ENCODE results near the gene SYNGR3.

SYNGR3 gene

DNA sequence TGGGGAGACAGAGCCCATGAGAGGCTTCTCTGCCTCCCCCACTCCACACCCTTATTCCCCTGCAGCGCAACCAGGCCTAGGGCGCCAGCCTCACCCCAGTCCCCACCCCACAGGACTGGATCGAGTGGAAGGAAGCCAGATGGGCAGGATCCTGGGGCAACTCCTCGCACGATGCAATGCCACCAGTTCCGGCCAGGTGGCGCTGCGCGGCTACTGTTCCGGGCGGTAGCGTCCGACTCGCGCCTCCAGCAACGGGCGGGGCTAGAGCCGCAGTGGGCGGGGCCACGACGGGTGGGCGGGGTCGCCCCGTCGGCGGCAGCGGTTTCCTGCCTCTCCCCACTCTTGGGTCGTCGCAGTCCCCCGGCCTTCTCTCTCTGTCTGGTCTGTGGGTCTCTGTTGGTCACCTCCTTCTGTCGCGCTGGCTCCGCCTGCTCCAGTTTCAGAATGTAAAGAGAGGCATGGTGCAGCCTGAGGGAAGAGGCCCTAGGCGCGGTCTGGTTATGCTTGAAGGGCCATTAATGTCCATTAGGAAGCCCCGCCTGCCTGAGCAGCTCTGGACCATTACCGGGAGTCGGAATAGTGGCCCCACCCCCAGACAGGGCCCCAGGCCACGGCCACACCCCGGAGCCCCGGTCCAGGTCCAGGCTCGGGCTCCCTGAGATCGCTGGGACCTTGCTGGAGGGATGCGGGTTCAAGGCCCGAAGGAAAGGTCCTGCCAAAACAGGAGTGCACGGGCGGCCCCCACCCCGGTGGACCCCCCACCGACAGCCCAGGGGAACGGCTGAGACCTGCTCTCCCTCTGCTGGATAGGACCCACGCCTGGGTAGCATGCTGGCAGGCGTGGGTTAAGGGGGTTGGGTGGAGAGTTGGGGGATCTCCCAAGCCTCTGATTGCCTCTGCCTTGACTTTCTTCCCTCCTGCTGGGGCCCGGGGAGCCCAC is 33.6 kb downstream of the SYNGR3 start:
- H3K27me3 ChIP-seq (replicated peaks; ENCODE audit: control insufficient read depth, insufficient read depth, low read length), result peaks cover 10% of the 10 kb centered on the region
- DNase-seq (ENCODE audit: extremely low read depth, insufficient read length), result peak; percentile 90
- TF ChIP-seq, protein P1, sequence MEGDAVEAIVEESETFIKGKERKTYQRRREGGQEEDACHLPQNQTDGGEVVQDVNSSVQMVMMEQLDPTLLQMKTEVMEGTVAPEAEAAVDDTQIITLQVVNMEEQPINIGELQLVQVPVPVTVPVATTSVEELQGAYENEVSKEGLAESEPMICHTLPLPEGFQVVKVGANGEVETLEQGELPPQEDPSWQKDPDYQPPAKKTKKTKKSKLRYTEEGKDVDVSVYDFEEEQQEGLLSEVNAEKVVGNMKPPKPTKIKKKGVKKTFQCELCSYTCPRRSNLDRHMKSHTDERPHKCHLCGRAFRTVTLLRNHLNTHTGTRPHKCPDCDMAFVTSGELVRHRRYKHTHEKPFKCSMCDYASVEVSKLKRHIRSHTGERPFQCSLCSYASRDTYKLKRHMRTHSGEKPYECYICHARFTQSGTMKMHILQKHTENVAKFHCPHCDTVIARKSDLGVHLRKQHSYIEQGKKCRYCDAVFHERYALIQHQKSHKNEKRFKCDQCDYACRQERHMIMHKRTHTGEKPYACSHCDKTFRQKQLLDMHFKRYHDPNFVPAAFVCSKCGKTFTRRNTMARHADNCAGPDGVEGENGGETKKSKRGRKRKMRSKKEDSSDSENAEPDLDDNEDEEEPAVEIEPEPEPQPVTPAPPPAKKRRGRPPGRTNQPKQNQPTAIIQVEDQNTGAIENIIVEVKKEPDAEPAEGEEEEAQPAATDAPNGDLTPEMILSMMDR (IDR thresholded peaks at IDR 0.05; ENCODE audit: insufficient read depth, low read length, poor library complexity, severe bottlenecking), result peak; percentile 88
- H3K36me3 ChIP-seq (ENCODE audit: control insufficient read depth, insufficient read depth, low read length), result no peaks in the 10 kb centered on the region
- H3K4me3 ChIP-seq (replicated peaks; ENCODE audit: low read depth, low read length), result no peak overlapping the region; the same call in 1 of the 2 replicates

DNA sequence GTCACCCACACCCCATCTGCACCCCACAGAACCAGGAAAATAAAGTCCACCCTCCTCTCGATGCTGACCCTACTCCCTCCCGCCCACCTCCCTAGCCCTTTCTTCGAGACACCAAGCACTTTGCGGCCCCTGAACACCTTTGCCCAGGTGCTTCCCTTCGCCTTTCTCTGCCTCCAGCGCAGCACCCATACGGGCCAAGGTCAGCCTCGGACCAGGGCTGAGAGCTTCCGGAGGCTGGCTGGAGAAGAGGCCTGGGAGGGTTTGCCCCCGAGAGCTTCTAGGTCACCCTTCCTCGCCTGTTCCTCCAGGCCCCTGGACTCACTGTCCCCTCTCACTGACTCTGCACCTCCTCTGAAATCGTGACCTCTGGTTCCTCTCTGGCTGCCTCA is 34.3 kb downstream of the SYNGR3 start:
- Histone ChIP-seq H3K4me3 (replicated peaks; ENCODE audit: low read depth, low read length) (no peak overlapping the region), H3K36me3 (ENCODE audit: control insufficient read depth, insufficient read depth, low read length) (no peaks in the 10 kb centered on the region), H3K27me3 (replicated peaks; ENCODE audit: control insufficient read depth, insufficient read depth, low read length) (peaks cover 12% of the 10 kb centered on the region)

DNA sequence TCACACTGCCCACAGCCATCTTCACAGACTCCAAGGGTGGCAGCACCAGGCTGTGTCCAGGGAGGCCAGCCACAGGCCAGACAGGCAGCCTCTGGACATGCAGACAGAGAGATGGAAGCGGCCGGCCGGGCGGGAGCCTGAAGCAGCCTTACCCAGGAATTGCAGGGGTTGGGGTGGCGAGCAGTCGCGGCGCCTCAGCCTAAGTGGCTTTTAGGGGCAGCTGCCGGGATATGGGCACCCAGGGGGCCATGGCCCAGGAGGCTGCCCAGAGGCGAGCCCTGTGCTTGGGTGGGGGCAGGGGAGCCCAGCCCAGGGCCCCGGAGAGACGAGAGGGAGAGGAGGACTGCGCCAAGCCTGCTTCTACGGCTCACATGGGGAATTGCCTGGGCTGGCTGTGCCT is 35.5 kb downstream of the SYNGR3 start:
- Histone ChIP-seq H3K27me3 (replicated peaks; ENCODE audit: control insufficient read depth, insufficient read depth, low read length) (peaks cover 12% of the 10 kb centered on the region), H3K4me3 (replicated peaks; ENCODE audit: low read depth, low read length) (no peak overlapping the region), H3K36me3 (ENCODE audit: control insufficient read depth, insufficient read depth, low read length) (no peaks in the 10 kb centered on the region)
- no peak for DNase-seq (ENCODE audit: extremely low read depth, insufficient read length)
- TF ChIP-seq, protein P1 (IDR thresholded peaks at IDR 0.05; ENCODE audit: insufficient read depth, low read length, poor library complexity, severe bottlenecking), result no peak

More for the DNA sequence above, 34.3 kb downstream of the SYNGR3 start:
- TF ChIP-seq, protein P1 (IDR thresholded peaks at IDR 0.05; ENCODE audit: insufficient read depth, low read length, poor library complexity, severe bottlenecking), result no peak
- no peak for DNase-seq (ENCODE audit: extremely low read depth, insufficient read length)

DNA sequence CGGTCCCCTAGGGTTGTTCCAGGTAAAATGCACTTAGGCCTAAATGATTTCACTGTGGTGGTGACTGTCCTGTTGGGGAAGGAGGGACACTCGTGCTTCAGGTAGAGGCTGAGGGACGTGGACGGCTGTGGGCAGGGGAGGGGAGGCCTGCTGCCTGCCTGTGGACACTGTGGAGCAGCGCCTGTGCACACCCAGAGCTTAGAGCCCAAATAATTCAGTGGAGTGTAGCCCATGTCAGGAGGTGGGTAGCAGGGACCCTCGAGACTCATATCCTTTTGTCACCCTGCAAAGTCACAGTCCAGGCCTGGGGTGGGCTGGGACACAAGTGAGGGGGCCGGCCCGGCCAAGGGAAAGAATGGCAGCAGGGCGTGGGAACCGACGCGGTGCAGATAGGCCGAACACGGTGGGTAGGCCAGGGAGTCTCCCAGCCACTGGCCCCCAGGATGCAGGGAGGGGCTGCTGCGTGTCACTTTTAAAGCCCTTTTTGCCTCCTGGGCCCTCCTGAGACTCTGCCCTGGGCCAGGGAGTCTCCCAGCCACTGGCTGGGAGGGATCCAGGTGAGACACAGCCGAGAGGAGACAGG is 36.2 kb downstream of the SYNGR3 start:
- TF ChIP-seq, protein P1 (IDR thresholded peaks at IDR 0.05; ENCODE audit: insufficient read depth, low read length, poor library complexity, severe bottlenecking), result no peak
- Histone ChIP-seq H3K4me3 (replicated peaks; ENCODE audit: low read depth, low read length) (no peak overlapping the region), H3K36me3 (ENCODE audit: control insufficient read depth, insufficient read depth, low read length) (no peaks in the 10 kb centered on the region), H3K27me3 (replicated peaks; ENCODE audit: control insufficient read depth, insufficient read depth, low read length) (peaks cover 12% of the 10 kb centered on the region)
- no peak for DNase-seq (ENCODE audit: extremely low read depth, insufficient read length)

DNA sequence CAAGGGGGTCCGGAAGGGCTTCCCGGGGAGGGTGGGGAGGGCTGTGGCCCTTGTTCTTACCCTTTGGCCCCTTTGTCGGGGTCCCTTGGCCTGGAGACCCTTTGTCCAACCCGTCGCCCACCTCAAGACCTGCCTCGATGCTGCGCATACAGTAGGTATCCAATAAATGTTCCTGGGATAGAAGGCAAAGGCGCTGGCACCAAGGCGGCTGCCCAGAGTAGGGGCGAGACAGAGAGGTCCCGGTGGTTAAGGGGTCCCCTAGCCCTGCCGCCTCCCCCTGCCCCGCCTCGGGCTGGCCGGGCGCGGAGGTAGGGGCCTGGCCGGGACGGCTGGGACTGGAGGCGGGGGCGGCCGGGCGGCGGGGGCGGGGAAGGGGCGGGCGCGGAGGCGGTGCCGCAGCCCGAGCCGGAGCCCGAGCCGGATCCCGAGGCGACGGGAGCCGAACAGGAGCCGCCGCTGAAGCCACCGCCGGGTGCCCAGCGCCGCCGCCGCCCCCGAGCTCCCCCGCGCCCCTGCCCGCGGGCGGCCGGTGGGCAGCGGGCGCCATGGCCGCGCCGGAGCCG is 36.8 kb downstream of the SYNGR3 start, which contains the start of gene NHERF2:
TSS of gene NHERF2 (plus strand) at position 442 of the 563 bp plus-strand sequence. CDS start at position 546, 104 bp downstream.
- Histone ChIP-seq H3K36me3 (ENCODE audit: control insufficient read depth, insufficient read depth, low read length) (no peaks in the 10 kb centered on the region), H3K27me3 (replicated peaks; ENCODE audit: control insufficient read depth, insufficient read depth, low read length) (peaks cover 12% of the 10 kb centered on the region), H3K4me3 (replicated peaks; ENCODE audit: low read depth, low read length) (peak within 1 kb of the TSS; percentile 34)
- peak; percentile 15 for DNase-seq (ENCODE audit: extremely low read depth, insufficient read length)
- TF ChIP-seq, protein P1 (IDR thresholded peaks at IDR 0.05; ENCODE audit: insufficient read depth, low read length, poor library complexity, severe bottlenecking), result no peak

Measured in GM06990 (cell line).